GM19099 (cell line): ENCODE data around the gene KLF16.

ENCODE experiments used
- POLR2A ChIP-seq: IDR thresholded peaks from 3 replicates; pipeline ENCODE4 v1.6.1; 2011; ENCODE audit warnings: low read depth; ENCODE audit not compliant: insufficient read length; ENCODE audit errors: extremely low read depth

Gene KLF16

GRCh38 chr19:1861599-1862031 is 1.8 kb downstream of the KLF16 start:
- TF ChIP-seq POLR2A: no peak

GRCh38 chr19:1860821-1861598 is 2.4 kb downstream of the KLF16 start:
- TF ChIP-seq POLR2A: no peak

- TF ChIP-seq POLR2A: no peak
Observed at GRCh38 chr19:1860042-1860775, 3.2 kb downstream of the KLF16 start.

- TF ChIP-seq POLR2A: no peak
Observed at GRCh38 chr19:1859331-1859781, 4.0 kb downstream of the KLF16 start.

GRCh38 chr19:1858412-1859081 is 4.8 kb downstream of the KLF16 start:
- no peak for TF ChIP-seq POLR2A

GRCh38 chr19:1857648-1858326 is 5.6 kb downstream of the KLF16 start:
- no peak for TF ChIP-seq POLR2A

- no peak for TF ChIP-seq POLR2A
Observed at GRCh38 chr19:1856698-1857603, 6.4 kb downstream of the KLF16 start.

- TF ChIP-seq POLR2A: no peak
Observed at GRCh38 chr19:1856345-1856697, 7.1 kb downstream of the KLF16 start.

- TF ChIP-seq POLR2A: no peak
Observed at GRCh38 chr19:1855828-1856255, 7.5 kb downstream of the KLF16 start.

- TF ChIP-seq POLR2A: peak; percentile 67
Observed at GRCh38 chr19:1855040-1855827, 8.1 kb downstream of the KLF16 start.

- no peak for TF ChIP-seq POLR2A
Observed at GRCh38 chr19:1854542-1855039, 8.8 kb downstream of the KLF16 start.

GRCh38 chr19:1854039-1854541 is 9.3 kb downstream of the KLF16 start:
- no peak for TF ChIP-seq POLR2A
